PC-9 (cell line): Measurements from ENCODE around the gene C1orf167.

Experiments
- EZH2 ChIP-seq: fragments of 200-600 bp; sonication (generic); IDR thresholded peaks from 2 replicates; pipeline ENCODE4 v1.8.0; 2017; ENCODE audit warnings: antibody characterized with exemption, low read depth
- TF ChIP-seq, protein P1 (sequence below): fragments of 200-600 bp; sonication (generic); conservative IDR thresholded peaks from 2 replicates; pipeline ENCODE4 v1.6.1; 2017; ENCODE audit warnings: mixed run types, antibody characterized with exemption, mild to moderate bottlenecking, moderate library complexity

DNA sequence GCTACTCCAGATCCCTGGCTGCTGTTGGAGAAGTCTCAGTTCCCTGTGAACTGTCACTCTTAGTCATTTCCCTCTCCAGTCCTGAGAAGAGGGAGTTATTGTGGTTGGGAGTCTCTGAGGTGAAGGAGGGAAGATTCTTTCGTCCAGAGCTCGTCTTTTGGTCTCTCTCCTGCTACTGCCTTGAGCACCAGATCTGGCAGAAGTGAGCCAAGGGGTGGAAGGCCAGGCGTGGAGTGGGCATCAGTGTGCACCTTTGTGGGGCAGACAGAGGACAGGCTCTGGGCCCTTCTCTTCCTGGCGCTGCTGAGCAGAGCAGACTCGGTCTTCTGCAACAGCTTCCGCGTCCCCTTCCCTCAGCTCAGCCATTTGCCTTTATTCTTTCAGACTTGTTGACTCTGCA is 63.1 kb downstream of the C1orf167 start:
- TF ChIP-seq EZH2: no peak
- TF ChIP-seq, protein P1, sequence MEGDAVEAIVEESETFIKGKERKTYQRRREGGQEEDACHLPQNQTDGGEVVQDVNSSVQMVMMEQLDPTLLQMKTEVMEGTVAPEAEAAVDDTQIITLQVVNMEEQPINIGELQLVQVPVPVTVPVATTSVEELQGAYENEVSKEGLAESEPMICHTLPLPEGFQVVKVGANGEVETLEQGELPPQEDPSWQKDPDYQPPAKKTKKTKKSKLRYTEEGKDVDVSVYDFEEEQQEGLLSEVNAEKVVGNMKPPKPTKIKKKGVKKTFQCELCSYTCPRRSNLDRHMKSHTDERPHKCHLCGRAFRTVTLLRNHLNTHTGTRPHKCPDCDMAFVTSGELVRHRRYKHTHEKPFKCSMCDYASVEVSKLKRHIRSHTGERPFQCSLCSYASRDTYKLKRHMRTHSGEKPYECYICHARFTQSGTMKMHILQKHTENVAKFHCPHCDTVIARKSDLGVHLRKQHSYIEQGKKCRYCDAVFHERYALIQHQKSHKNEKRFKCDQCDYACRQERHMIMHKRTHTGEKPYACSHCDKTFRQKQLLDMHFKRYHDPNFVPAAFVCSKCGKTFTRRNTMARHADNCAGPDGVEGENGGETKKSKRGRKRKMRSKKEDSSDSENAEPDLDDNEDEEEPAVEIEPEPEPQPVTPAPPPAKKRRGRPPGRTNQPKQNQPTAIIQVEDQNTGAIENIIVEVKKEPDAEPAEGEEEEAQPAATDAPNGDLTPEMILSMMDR: no peak
